HS-5 (cell line): ENCODE results near the gene SYNDIG1.

Experiments
- DNase-seq: peaks from one replicate; pipeline ENCODE4 v3.0.0-alpha.2; 2012; ENCODE audit warnings: low read depth

The SYNDIG1 gene

GRCh38 chr20:24585796-24586522, 116.5 kb downstream of the SYNDIG1 start:
- no peak for DNase-seq

- no peak for DNase-seq
Observed at GRCh38 chr20:24586523-24586840, 117.1 kb downstream of the SYNDIG1 start.

- no peak for DNase-seq
Observed at GRCh38 chr20:24587384-24588046, 118.1 kb downstream of the SYNDIG1 start.

DNA sequence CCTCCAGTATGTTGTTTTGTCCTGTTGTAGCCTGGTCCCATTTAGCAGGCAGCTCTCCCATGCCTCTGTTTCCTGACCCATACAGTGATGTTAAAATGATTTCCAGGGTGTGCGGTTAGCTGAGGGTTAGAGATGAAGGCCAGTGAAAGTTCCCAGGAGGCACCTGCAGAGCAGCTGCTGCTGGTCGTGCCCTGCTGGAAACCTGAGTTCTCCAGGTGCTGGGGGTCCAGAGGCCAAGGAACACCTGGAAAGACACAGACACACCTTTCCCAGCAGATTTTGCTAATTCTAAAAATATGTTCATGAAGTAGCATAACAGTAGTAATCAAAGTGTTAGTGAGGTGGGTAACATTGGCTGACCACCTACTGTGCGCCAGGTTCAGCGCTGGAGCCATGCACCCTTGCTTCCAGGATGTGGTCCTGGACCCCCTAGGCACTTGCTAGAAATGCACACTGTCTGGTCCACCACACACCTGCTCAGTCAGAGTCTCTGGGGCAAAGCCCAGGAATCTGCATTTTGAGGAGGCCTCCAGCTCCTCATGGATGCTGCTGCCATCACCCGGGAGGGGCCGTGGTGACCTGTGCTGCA, 118.7 kb downstream of the SYNDIG1 start:
- DNase-seq: no peak

GRCh38 chr20:24588725-24589340, 119.4 kb downstream of the SYNDIG1 start:
- DNase-seq: no peak

DNA sequence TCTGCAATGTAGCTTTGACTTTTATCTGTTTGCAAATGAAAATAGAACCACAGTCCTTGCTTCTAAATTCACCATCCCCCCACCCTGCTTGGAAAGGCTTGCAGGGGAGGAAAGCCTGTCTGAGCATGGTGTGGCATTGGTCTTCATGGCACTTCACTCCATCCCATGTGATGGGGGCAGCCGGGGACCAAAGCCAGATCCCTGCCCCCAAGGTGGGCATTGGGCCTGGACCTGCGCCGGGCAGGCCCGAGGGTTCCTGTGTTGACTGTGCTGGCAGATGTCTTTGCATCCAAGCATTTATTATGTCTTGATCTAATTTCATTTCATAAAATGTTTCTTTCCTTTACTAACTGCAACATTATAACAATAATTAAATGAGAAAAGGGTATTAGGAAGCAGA, 120.0 kb downstream of the SYNDIG1 start:
- DNase-seq: no peak

GRCh38 chr20:24589815-24590177, 120.4 kb downstream of the SYNDIG1 start:
- DNase-seq: no peak

GRCh38 chr20:24590178-24590982, 121.0 kb downstream of the SYNDIG1 start:
- DNase-seq: no peak

GRCh38 chr20:24597051-24597450, 127.6 kb downstream of the SYNDIG1 start:
- no peak for DNase-seq

- no peak for DNase-seq
Observed at GRCh38 chr20:24598346-24598745, 128.9 kb downstream of the SYNDIG1 start.

- DNase-seq: no peak
Observed at GRCh38 chr20:24598996-24599395, 129.6 kb downstream of the SYNDIG1 start.

DNA sequence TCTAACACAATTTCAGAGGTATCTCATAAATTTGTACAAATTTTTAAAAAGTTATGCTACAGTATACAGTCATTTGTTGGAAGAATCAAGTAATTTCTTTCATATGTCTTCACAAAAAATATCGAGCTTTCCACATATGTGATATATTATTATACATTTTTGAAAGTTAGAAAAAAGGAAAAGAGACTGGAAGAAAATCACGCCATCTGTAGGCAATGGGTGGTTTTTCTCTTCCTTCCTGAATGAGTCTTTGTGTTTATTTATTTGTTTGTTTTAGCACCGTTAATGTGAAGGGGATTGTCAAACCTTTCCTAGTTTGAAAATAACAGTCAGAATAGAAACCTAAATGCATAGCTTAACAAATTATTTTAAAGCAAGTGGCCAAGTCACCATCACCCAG, 130.6 kb downstream of the SYNDIG1 start:
- no peak for DNase-seq

DNA sequence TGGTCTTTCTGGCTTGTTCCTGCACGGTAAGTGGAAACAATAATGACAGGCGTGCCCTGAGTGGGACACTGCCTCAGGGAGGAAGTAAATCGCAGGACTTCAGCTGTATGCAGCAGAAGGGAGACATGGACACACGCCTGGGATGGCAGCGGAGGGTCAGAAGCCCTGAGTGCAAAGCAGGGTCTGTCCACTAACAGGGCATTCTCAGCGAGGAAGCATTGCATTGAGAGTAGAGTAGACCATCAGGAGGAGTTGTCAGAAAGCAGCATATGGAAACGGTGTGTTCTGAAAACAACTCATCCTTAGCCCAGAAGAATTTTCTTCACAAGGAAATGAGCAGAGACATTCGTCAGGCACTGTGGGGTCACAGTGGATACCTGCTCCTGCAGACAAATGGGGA, 134.0 kb downstream of the SYNDIG1 start:
- no peak for DNase-seq

GRCh38 chr20:24604966-24605665, 135.7 kb downstream of the SYNDIG1 start:
- DNase-seq: no peak

DNA sequence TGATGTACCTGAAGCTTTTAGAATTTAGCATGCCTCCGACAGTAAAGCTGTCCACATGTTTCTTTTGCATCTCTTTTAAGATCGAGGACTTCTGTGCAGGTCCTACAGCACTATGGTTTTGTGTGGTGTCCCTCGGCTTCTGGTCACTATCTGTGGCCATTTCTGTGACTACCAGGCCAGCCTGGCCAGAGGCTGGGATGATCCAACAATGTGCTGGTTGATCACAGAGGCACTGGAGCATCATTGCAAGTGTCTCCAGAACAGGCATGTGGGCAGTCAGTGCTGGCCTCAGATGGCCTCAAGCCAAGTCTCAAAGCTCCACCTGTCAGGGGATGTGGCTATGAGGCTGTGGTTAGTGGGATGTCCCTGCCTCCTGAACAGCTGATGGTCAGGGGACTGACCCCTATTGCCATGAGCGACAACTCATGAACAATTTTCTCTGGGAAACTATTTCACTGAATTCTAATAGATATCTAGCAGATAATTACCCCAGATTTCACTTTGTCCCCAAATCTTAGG, 136.6 kb downstream of the SYNDIG1 start:
- DNase-seq: no peak

GRCh38 chr20:24607402-24607801, 138.0 kb downstream of the SYNDIG1 start:
- no peak for DNase-seq

GRCh38 chr20:24608926-24609667, 139.7 kb downstream of the SYNDIG1 start:
- no peak for DNase-seq

DNA sequence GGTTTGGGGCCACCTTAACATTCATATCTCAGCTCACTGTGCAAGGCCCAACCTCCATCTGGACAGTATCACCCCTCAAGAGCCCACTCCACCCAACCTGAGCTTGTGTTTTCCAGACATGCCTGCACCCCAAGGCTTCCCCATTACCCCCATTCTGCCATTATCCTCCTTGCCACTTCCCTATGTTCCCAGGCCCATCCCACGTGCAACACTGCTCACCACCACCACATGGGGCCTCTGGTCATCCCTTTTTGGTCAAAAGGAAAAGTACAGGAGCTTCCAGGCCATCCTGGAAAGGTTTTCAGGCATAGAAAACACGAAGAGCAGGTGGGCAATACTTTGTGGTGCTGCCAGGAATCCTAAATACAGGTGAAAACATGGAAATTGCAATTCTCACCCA, 140.3 kb downstream of the SYNDIG1 start:
- no peak for DNase-seq

DNA sequence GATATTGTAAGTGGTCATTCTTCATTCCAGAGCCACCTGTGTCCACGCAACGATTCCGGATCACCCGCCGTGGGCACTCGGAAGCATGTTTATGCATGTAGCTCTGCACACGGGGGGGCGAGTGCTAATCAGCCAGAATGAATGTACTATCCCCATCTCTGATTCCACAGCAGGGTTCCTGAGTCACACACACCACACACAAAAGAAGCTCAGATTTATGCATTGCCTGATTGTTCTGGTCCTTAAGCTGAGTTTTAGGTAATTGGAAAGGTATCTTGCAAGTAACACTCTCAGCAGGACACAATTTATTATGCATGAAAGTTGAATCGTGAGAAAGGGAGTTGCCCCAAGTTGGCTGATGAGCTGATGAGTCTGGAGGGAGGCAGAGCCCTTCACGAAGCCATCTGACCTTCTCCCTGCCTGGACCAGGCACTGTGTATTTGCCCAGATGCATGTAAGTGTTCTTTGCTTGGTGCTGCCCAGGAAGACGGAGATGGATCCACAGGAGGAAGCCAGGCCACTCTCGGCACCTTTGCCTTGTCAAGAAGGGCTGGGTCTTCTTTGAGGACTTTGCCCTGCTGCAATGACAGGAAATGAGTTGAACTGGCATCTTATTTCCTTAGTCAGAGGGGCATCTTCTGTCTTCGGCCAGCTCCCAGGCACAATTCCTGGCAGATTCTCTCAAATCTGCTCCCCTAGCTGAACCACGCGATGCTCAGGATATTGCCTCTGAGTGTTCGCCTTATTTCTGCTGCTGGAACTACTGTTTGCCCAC, 141.1 kb downstream of the SYNDIG1 start:
- no peak for DNase-seq
